Stimulated activated naive CD8-positive, alpha-beta T cell treated with anti-CD3 and anti-CD28 coated beads, Interleukin-15, amount 100 ng/mL, for 72 hours (primary cell): ENCODE data around the gene PRSS57.
"Not testable (repeated sequence)": the region's sequence is repeated elsewhere in the genome, so short reads cannot be mapped to it uniquely, and the experiment has no call there.

Experiments
- ATAC-seq: fragments of 150-1000 bp; cut with Tn5 transposase; 2 replicates; pipeline ENCODE4 v1.10.0; 2021; ENCODE audit warnings: mild to moderate bottlenecking, moderate library complexity
- DNase-seq, 2 donors: peaks; one replicate each; pipeline ENCODE4 v3.0.0; 2021 to 2022
- H3K27ac Mint-ChIP-seq, 2 donors: one replicate each; pipeline ENCODE4 v1.8.0; 2022; ENCODE audit warnings: mild to moderate bottlenecking in 2 of 2, mixed read lengths in 2 of 2, moderate library complexity in 2 of 2
- H3K27me3 Mint-ChIP-seq: one replicate; pipeline ENCODE4 v1.8.0; 2022; ENCODE audit warnings: mixed read lengths
- H3K4me1 Mint-ChIP-seq: one replicate; pipeline ENCODE4 v1.8.0; 2022; ENCODE audit warnings: mild to moderate bottlenecking, mixed read lengths
- H3K4me3 Mint-ChIP-seq, 2 donors: one replicate each; pipeline ENCODE4 v1.8.0; 2022; ENCODE audit warnings: mild to moderate bottlenecking in 2 of 2, mixed read lengths in 2 of 2, moderate library complexity in 1 of 2
- H3K9me3 Mint-ChIP-seq, 2 donors: one replicate each; pipeline ENCODE4 v1.8.0; 2022; ENCODE audit warnings: mixed read lengths in 2 of 2

Gene PRSS57

DNA sequence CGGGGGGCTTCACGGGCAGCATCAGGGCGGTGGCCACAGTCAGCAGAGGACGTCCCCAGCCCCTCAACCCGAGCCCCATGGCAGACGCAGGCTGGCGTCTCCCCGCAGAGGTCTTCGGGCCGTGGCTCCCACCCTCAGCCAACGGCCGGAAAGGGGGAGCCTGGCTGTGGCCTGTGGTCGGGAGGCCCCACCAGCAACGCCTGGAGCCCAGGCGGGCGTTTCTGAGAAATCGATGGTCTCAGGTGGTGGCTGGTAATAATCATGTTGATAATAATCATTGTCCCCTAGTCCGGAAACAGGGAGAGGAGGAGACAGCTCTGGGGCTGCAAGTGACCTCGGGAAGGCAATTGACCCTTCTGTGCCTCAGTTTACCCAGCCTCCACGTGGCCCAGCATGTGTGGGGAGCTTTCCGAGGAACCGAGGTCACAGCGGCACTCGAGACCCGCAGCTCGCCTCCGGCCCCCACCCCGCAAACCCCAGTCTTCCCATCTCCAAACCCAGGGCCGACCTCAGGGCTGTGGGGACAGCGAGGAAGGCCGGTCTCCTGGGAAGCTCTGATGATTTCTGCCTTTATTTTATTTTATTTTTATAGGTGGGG, at the start of gene PRSS57:
Gene PRSS57, minus strand, starts transcription at position 101 of the 598 bp plus-strand sequence. Its CDS starts 22 bp downstream, at position 79.
- Mint-ChIP-seq H3K4me3 (peak within 1 kb of the TSS in 1 of 2 donors; percentile 44), H3K27ac (peak within 1 kb of the TSS in 1 of 2 donors; percentile 59), H3K4me1 (peaks cover 15% of the 10 kb centered on the region), H3K9me3 (no peaks in the 10 kb centered on the region), H3K27me3 (peaks cover 45% of the 10 kb centered on the region)
- DNase-seq (no peak), ATAC-seq (peak; percentile 46)

DNA sequence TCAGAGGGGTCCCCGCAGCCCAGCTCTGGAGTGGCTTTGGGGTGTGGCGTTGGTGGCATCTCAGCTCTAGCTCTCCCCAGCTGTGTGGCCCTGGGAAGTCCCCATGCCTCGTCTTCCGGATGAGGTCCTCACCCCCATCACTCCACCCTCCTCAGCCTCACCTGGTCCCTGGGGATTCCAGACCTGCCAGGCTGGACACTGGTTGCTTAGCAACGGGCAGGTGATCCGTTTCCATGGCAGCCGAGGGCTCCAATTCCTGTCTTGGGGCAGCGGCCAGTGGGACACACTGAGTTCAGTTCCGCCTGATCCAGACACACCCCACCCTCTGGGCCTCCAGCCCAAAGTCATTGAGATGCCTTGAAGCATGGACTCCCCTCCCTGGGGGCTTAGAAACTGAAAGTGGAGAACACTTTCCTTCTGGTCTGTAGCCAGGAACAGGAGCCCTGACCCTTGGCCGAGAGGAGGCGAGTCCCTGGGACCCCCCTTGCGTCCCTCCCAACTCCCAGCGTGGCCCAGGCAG, 48.0 kb upstream of the PRSS57 start:
- no peak overlapping the region for H3K4me3 Mint-ChIP-seq
- no peaks in the 10 kb centered on the region for H3K4me1 Mint-ChIP-seq
- DNase-seq (no peak), ATAC-seq (no peak)
- no peak overlapping the region for H3K27ac Mint-ChIP-seq
- no peaks in the 10 kb centered on the region for H3K27me3 Mint-ChIP-seq
- peaks cover 0 to 21% of the 10 kb centered on the region in 2 donors for H3K9me3 Mint-ChIP-seq

DNA sequence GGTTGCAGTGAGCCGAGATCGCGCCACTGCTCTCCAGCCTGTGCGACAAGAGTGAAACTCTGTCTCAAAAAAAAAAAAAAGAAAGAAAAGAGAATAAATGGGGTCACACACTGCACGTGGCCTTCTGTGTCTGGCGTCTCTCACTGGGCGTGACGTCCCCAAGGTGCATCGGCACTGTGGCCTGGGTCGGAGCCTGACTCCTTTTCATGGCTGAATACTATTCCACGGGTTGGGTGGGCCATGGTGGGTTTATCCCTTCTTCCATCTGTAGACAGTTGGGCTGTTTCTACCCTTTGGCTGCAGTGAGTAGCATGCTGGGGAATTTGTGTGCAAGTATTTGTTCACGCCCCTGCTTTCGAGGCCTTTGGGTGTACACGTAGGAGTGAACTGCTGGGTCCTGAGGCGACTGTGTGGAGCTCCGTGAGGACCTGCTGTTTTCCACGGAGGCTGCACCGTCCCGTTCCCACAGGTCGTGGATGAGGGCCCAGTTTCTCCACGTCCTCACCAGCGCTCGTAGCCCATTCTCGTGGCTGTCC, 47.4 kb upstream of the PRSS57 start:
- Mint-ChIP-seq H3K27ac (no peak overlapping the region), H3K27me3 (peaks cover 5% of the 10 kb centered on the region), H3K4me3 (no peak overlapping the region), H3K4me1 (peaks cover 2% of the 10 kb centered on the region), H3K9me3 (peaks cover 0 to 19% of the 10 kb centered on the region in 2 donors)
- ATAC-seq (no peak), DNase-seq (no peak)

DNA sequence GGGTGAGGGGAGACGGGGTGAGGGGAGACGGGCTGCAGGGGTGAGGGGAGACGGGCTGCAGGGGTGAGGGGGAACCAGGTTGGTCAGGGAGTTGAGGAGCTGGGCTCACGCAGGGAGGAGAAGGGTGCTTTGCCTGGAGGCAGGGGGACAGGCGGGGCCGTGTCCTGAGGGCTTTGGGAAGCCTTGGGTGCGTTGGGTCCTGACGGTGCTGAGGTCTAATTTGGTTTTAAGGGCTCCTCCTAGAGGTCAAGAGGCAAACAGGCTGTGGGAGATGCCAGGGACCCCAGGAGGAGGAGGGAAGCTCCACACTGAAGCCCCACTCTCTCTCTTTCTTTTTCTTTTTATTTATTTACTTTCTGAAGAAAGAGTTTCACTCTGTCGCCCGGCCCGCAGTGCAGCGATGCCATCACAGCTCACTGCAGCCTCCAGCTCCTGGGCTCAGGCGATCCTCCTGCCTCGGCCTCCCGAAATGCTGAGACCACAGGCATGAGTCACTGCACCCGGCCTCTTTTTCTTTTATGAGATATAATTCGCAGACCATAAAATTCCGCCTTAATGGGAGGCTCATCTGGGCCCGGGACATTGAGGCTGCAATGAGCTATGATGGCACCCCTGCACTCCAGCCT, 46.4 kb upstream of the PRSS57 start:
- Mint-ChIP-seq H3K27ac (no peak overlapping the region), H3K27me3 (peaks cover 12% of the 10 kb centered on the region), H3K4me3 (no peak overlapping the region), H3K9me3 (peaks cover 0 to 16% of the 10 kb centered on the region in 2 donors), H3K4me1 (peaks cover 8% of the 10 kb centered on the region)
- peak; percentile 57 for ATAC-seq
- no peak for DNase-seq

DNA sequence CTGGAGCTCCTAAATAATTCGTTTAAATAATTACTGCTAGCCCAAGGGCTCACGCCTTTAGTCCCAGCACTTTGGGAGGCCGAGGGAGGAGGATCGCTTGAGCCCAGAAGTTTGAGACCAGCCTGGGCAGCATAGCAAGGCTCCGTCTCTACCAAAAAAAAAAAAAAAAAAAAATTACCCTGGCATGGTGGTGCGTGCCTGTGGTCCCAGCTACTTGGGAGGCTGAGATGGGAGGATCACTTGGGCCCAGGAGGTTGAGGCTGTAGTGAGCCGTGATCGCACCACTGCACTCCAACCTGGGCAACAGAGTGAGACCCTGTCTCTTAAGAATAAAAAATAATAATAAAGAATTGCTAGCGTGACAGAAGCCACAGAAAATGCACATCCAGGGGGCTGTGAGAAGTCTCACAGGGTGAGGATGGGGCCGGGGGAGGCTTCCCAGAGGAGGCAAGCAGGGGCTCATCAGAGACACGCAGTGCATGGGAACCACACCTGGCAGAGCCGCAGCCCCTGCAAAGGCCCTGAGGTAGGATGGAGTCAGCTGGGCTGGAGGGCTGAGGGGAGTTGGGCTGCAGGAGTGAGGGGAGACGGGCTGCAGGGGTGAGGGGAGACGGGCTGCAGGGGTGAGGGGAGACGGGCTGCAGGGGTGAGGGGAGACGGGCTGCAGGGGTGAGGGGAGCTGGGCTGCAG, 45.7 kb upstream of the PRSS57 start:
- H3K4me1 Mint-ChIP-seq, H3K4me3 Mint-ChIP-seq: not testable (repeated sequence)

DNA sequence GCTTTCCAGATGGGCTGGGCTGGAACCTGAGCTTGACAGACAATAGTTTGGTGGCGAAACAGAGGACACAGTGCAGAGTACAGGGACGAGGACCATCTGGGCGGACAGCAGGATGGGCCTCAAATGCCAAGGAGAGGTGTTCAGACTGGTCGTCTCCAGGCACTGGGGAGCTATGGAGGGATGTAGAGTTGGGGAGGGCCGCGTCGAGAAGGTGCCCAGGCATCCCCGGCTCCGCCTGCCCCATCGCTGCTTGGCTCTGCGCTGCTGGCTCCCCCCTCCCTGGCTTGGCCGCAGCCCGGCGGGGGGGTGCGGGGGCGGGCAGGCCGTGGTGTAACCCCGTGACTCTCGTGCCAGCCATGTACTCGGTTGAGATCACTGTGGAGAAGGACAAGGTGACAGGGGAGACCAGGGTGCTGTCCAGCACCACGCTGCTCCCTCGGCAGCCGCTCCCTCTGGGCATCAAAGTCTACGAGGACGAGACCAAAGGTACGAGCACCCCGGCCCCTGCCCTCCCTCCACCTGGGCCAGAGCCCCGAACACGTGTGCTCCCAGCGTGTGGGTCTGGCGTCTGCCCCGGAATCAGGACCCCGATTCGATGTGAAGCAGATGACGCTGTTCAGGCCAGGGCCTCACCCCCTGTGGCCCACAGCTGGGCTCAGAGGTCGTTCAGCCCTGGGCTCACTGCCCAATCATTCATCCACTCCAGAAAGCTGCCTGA, 44.9 kb upstream of the PRSS57 start:
- ATAC-seq: no peak
- Mint-ChIP-seq H3K4me3 (no peak overlapping the region), H3K9me3 (peaks cover 0 to 6% of the 10 kb centered on the region in 2 donors), H3K27me3 (peaks cover 12% of the 10 kb centered on the region), H3K27ac (no peak overlapping the region), H3K4me1 (peaks cover 8% of the 10 kb centered on the region)
- DNase-seq: no peak

More for the DNA sequence above, 45.7 kb upstream of the PRSS57 start:
- DNase-seq, H3K27ac Mint-ChIP-seq, ATAC-seq: not testable (repeated sequence)
- Mint-ChIP-seq H3K27me3 (peaks cover 12% of the 10 kb centered on the region), H3K9me3 (peaks cover 0 to 10% of the 10 kb centered on the region in 2 donors)

DNA sequence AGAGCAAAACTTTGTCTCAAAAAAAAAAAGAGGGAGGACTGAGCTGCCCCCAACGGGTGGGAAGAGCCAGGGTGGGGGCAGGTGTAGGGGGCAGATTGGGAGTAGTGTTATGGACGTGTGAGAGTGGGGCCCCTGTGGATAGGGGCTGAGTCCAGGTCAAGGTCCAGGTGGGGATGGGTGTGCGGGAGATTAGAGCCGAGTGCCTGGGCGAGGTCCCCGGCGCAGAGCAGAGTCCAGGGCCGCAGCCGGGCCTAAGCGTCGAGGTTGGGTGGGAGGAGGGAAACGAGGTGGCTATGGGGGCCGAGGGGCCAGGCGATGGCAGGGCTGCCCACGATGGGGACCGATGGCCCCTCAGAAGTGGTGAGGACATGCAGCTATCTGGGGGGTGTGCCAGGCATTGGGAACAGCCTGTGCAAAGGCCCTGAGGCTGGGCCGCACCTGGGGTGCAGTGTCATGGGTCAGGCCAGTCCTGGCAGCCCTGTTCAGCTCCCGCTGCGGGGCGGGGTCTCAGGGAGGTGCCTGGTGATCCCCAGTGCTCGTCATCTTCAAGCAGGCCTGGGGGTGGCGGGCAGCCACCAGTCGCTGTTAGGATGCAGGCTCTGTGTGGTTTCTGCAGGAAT, 43.4 kb upstream of the PRSS57 start:
- no peak for DNase-seq
- ATAC-seq: no peak
- H3K4me1 Mint-ChIP-seq: peaks cover 15% of the 10 kb centered on the region
- peaks cover 12% of the 10 kb centered on the region for H3K27me3 Mint-ChIP-seq
- H3K27ac Mint-ChIP-seq: no peak overlapping the region
- H3K4me3 Mint-ChIP-seq: no peak overlapping the region
- H3K9me3 Mint-ChIP-seq: peaks cover 0 to 5% of the 10 kb centered on the region in 2 donors

DNA sequence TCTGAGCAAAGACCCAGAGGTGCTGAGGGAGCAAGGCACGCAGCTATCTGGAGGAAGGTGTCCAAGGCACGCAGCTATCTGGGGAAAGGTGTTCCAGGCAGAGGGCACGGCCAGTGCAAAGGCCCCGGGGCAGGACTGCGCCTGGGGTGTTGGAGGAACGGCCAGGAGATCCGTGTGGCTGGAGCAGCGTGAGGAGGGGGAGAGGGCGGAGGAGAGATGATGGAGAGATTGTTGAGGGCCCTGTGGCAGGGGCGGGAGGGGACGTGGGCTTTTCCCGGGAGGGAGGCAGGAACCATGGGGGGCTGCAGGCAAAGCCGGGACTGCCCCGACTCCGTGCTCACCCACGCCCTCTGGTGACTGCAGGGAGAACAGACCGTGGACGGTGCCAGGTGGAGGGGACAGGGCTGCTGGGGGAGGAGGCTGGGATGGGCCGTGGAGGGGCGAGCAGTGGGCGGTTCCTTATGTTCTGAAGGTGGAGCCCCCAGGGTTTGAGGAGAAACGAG, 42.4 kb upstream of the PRSS57 start:
- H3K9me3 Mint-ChIP-seq: no peaks in the 10 kb centered on the region

DNA sequence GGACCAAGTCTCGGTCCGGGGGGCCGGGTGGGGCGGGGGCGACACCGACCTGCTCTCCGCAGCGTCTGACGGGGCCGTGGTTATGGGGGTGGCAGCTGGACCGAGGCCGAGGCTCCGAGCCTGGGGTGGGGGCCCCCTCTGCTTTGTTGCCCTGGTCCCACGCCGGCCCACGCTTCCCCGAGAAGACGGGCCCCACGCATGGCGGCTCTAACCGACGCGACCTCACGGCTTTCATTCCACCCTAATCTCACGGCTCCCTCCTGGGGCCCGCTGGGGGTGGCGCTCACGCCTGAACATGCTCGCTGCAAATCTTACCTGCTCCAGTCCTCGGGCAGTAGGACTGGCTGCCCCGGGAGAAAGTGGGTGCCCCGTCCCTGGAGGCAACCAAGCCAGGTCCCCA, 40.9 kb upstream of the PRSS57 start:
- DNase-seq (no peak), ATAC-seq (no peak)
- Mint-ChIP-seq H3K4me3 (no peak overlapping the region), H3K9me3 (no peaks in the 10 kb centered on the region), H3K4me1 (peaks cover 28% of the 10 kb centered on the region), H3K27me3 (peaks cover 12% of the 10 kb centered on the region), H3K27ac (no peak overlapping the region)

More for the DNA sequence above, 42.4 kb upstream of the PRSS57 start:
- H3K27ac Mint-ChIP-seq: peak overlapping the region in 1 of 2 donors; percentile 63
- H3K4me1 Mint-ChIP-seq: peaks cover 23% of the 10 kb centered on the region
- no peak overlapping the region for H3K4me3 Mint-ChIP-seq
- H3K27me3 Mint-ChIP-seq: peaks cover 12% of the 10 kb centered on the region
- peak; percentile 42 to 62 for DNase-seq
- peak; percentile 71 for ATAC-seq

DNA sequence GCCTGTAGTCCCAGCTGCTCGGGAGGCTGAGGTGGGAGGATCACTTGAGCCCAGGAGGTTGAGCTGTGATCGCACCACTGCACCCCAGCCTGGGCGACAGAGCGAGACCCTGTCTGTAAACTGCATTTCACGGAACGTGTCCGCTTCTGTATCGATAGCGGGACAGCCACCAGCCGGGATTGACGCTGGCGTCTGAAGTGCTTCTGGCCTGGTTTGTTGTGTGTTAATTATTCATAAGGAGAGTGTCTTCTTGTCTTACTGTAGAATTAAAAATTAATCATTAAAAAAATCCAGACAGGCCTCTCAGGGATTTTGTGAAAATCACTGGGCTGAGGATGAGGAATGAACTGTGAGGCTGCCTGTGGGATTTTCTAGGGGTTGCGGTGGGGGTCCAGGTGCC, 39.5 kb upstream of the PRSS57 start:
- Mint-ChIP-seq H3K27ac (peak overlapping the region in 1 of 2 donors; percentile 89), H3K4me1 (peaks cover 28% of the 10 kb centered on the region), H3K9me3 (no peaks in the 10 kb centered on the region)

DNA sequence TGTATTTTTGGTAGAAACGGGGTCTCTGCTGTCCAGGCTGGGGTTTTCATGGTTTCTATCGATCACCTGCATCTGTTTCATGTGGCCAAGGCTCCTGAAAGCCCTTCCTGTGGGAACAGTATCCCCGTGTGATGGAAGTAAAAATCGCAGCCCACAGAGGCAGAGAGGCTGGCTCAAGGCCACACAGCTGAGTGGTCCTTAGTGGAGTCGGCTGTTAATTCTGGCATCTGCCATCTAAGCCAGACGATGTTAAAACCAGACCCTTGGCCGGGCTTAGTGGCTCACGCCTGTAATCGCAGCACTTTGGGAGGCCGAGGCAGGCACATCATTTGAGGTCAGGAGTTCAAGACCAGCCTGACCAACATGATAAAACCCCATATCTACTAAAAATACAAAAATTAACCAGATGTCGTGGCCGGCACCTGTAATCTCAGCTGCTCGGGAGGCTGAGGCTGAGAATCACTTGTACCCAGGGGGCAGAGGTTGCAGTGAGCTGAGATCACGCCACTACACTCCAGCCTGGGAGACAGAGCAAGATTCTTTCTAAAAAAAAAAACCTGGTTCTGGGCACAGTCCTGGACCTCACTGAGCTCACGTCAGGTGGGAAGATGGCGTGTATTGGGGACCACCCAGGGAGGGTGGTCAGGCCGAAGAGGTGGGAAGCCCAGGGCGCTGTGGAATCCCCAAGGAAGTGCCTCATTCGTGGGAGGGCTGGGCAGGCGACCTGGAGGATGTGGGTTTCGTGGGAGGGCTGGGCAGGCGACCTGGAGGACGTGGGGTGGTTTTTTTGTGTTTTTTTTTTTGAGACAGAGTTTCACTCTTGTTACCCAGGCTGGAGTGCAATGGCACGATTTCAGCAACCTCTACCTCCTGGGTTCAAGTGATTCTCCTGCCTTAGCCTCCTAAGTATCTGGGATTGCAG, 37.2 kb upstream of the PRSS57 start:
- Mint-ChIP-seq H3K27me3 (peaks cover 10% of the 10 kb centered on the region), H3K27ac (peak overlapping the region in 1 of 2 donors; percentile 93), H3K9me3 (no peaks in the 10 kb centered on the region)

More for the DNA sequence above, 39.5 kb upstream of the PRSS57 start:
- H3K4me3 Mint-ChIP-seq: no peak overlapping the region
- peaks cover 12% of the 10 kb centered on the region for H3K27me3 Mint-ChIP-seq
- ATAC-seq (no peak), DNase-seq (no peak)

DNA sequence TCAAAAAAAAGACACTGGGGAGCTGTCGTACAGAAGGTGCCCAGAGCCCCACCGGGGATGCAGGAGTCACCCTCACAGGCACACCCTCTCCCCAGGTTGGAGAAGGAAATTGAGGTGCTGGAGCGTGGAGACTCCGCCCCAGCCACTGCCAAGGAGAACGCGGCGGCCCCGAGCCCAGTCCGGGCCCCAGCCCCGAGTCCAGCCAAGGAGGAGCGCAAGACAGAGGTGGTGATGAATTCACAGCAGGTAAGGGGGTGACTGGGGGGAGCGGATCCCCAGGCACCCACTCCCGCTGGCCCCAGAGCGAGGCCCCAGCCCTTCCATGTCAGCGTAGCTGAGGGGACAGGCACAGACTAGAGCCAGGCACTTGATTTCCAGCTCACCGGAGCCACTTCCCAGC, 35.7 kb upstream of the PRSS57 start:
- Mint-ChIP-seq H3K27me3 (peaks cover 15% of the 10 kb centered on the region), H3K9me3 (no peaks in the 10 kb centered on the region), H3K4me3 (no peak overlapping the region), H3K4me1 (peaks cover 20% of the 10 kb centered on the region), H3K27ac (no peak overlapping the region)
- DNase-seq: no peak
- ATAC-seq: no peak

More for the DNA sequence above, 37.2 kb upstream of the PRSS57 start:
- DNase-seq (no peak), ATAC-seq (no peak)
- Mint-ChIP-seq H3K4me3 (no peak overlapping the region), H3K4me1 (peaks cover 24% of the 10 kb centered on the region)

DNA sequence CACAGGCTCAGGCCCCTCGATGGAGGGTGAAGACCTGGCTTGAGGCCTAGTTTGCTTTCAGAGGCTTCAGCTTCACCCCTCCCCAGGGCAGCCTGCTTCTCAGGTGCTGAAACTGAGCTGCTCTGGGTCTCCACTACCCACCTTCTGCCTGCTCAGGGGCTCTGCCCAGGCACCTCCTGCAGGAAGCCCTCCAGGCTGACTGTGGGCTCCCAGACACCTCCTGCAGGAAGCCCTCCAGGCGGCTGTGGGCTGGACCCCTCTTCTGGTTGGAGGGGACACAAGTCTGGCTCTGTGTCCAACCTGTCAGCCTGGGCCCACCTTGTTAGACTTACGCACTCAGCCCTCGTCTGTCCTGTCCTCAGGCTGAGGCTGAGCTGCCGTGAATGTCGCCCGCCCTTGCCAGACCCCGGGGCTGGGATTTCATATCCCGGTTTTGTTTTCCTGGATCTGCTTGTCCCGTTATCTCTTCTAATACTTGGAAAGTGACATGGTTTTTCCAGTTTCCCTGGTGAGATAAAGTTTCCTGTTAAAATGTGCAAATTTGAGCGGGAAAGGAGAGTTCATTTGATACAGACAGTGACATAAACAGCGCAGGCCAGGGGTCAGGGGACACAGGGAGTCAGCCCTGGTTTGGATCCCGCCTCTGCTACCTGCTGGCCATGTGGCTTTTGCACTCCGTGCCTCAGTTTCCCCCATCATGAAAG, 34.9 kb upstream of the PRSS57 start:
- Mint-ChIP-seq H3K27me3 (peaks cover 15% of the 10 kb centered on the region), H3K27ac (peak overlapping the region in 1 of 2 donors; percentile 19), H3K4me1 (peaks cover 20% of the 10 kb centered on the region), H3K4me3 (no peak overlapping the region), H3K9me3 (no peaks in the 10 kb centered on the region)
- no peak for DNase-seq
- no peak for ATAC-seq
